Pancreas (tissue), 10 donors: Measurements from ENCODE around the gene PHOX2B. TPM values are rescaled to one million over a fixed set of nuclear protein-coding genes. Genes with fewer than 3 reads are reported as not detected.

Source experiments
- ATAC-seq, 4 donors: fragments of 200-7000 bp; cut with Tn5 transposase; one replicate each; pipeline versions ENCODE4 v1.8.0 to v1.9.1; 2020; ENCODE audit warnings: mild to moderate bottlenecking in 4 of 4, moderate library complexity in 4 of 4
- DNase-seq, 6 donors: peaks; one replicate each; pipeline ENCODE4 v3.0.0-alpha.2; 2020
- FAIRE-seq: peaks from 2 replicates; lab custom pipeline; 2012; peaks lifted over from hg19 to GRCh38; lab: Jason Lieb, UNC
- H3K27ac ChIP-seq, 4 donors: fragments of 200-600 bp; sonication (generic); 1 replicate in 3 of 4; 2 replicates in 1 of 4; pipeline versions ENCODE4 v1.5.0 to v1.8.0; 2020
- H3K27me3 ChIP-seq, 4 donors: fragments of 200-600 bp; one replicate each; pipeline ENCODE4 v1.8.0; 2021
- H3K36me3 ChIP-seq, 3 donors: fragments of 200-600 bp; sonication (generic) in 1 of 3; one replicate each; pipeline versions ENCODE4 v1.5.0 to v1.8.0; 2020 to 2021
- H3K4me1 ChIP-seq, 3 donors: fragments of 200-600 bp; one replicate each; pipeline ENCODE4 v1.8.0; 2021
- H3K4me3 ChIP-seq, 4 donors: fragments of 200-600 bp; sonication (generic) in 2 of 4; one replicate each; pipeline versions ENCODE4 v1.5.0 to v1.8.0; 2020 to 2021
- H3K9me3 ChIP-seq, 4 donors: fragments of 200-600 bp; one replicate each; pipeline ENCODE4 v1.8.0; 2021
- WGBS, 2 donors: extraction: QIAGEN DNeasy Blood & Tissue Kit; methylation state at CpG; one replicate each; pipeline ENCODE4 v1.1.7; 2013; 5-methylcytosine and 5-hydroxymethylcytosine counted together
- intact Hi-C, 3 donors: fragments of 100-400 bp; cut with DNase I; formaldehyde crosslinking; loops; one replicate each; pipeline versions ENCODE4 v1.11.1 to v1.14.2; 2022
- polyA plus RNA-seq, 2 donors: library from polyadenylated mRNA; stranded (reverse); fragments of 200-250 nt; gene quantifications; one replicate each; pipeline ENCODE4 v1.2.3, GENCODE V29; 2013
- total RNA-seq, 6 donors: library from RNA; stranded (reverse); fragmentation: NEBNext Ultra II Directional in 4 of 6; extraction: Animal tissue kit (Norgen Biotek cat#: 25700) in 4 of 6; gene quantifications; one replicate each; pipeline versions ENCODE4 v1.2.1 to v1.2.4, GENCODE V29; 2021 to 2023
- TF ChIP-seq, protein P1 (sequence below), 4 donors: fragments of 200-600 bp; sonication (generic) in 3 of 4; IDR thresholded peaks; one replicate each; pipeline versions ENCODE4 v1.5.0 to v1.8.0; 2021; ENCODE audit warnings: antibody characterized with exemption in 4 of 4
- donor health status: healthy with polysubstance abuse.
- donor health status: DM: no; HTN: no; CAD: no; lungs with moderate emphysema.
- donor health status: DM: no; HTN: no; CAD: no.
- donor health status: control.
- donor health status: control.
- donor health status: Bipolar disorder and iron deficiency.
- donor health status: DM: yes; HTN: yes; CAD: no.
- donor health status: DM: no; HTN: no; CAD: no.
- donor health status: DM: no; HTN: no; CAD: no.
- donor health status: DM: yes; HTN: yes; CAD: no.

The PHOX2B gene
- total and polyA plus RNA-seq, 8 donors = 0.54 TPM; not detected in 7

- peaks cover 0 to 58% (median 13%) of the 10 kb centered on the region in 4 donors for H3K27me3 ChIP-seq
- no peak for ATAC-seq
- WGBS, 2 donors = 8 to 12% methylated on average over 12 of the region's 12 CpGs
- H3K36me3 ChIP-seq = no peaks in the 10 kb centered on the region
- H3K9me3 ChIP-seq = no peaks in the 10 kb centered on the region
- H3K4me1 ChIP-seq = no peaks in the 10 kb centered on the region
- TF ChIP-seq, protein P1, sequence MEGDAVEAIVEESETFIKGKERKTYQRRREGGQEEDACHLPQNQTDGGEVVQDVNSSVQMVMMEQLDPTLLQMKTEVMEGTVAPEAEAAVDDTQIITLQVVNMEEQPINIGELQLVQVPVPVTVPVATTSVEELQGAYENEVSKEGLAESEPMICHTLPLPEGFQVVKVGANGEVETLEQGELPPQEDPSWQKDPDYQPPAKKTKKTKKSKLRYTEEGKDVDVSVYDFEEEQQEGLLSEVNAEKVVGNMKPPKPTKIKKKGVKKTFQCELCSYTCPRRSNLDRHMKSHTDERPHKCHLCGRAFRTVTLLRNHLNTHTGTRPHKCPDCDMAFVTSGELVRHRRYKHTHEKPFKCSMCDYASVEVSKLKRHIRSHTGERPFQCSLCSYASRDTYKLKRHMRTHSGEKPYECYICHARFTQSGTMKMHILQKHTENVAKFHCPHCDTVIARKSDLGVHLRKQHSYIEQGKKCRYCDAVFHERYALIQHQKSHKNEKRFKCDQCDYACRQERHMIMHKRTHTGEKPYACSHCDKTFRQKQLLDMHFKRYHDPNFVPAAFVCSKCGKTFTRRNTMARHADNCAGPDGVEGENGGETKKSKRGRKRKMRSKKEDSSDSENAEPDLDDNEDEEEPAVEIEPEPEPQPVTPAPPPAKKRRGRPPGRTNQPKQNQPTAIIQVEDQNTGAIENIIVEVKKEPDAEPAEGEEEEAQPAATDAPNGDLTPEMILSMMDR (IDR thresholded peaks at IDR 0.05) = no peak
- intact Hi-C loops = no loop called here
- H3K4me3 ChIP-seq = no peak overlapping the region
- no peak for DNase-seq
- H3K27ac ChIP-seq = no peak overlapping the region
- no peak for FAIRE-seq
These were observed 1.1 kb upstream of the PHOX2B start for GRCh38 chr4:41749631-41750039.

DNA sequence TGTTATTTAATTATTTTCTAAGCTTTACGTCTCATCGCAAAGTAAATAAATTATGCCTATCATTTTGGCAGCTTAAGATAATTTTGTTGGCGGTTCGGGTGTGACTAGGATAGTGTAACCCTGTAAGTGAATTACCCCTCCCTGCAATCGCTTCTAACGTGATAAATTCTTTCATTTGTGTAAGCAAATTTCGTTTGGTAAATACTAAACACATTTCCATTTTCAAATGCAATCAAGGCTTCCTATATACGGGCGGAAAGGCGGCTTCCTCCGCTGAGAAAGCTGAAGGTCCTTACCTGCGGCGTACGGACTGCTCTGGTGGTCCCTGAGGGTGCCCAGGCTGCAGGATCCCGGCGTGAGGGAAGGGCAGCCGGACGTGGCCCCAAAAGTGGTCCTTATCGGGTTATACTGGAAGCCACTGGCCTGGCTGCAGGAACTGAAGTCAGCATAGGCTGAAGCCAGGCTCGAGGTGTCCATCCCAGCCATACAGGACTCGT is 403 bp downstream of the PHOX2B start:
- FAIRE-seq (no peak), DNase-seq (no peak), ATAC-seq (no peak)
- H3K4me3 ChIP-seq = no peak overlapping the region
- 5% methylated on average over 21 of the region's 21 CpGs for WGBS, 2 donors
- TF ChIP-seq, protein P1 (IDR thresholded peaks at IDR 0.05) = no peak
- H3K36me3 ChIP-seq = no peaks in the 10 kb centered on the region
- no peak overlapping the region for H3K27ac ChIP-seq
- intact Hi-C loops = no loop called here
- H3K27me3 ChIP-seq = peaks cover 0 to 66% (median 13%) of the 10 kb centered on the region in 4 donors
- no peaks in the 10 kb centered on the region for H3K4me1 ChIP-seq
- H3K9me3 ChIP-seq = no peaks in the 10 kb centered on the region

- Histone ChIP-seq H3K36me3 (no peaks in the 10 kb centered on the region), H3K9me3 (no peaks in the 10 kb centered on the region), H3K4me1 (no peaks in the 10 kb centered on the region), H3K4me3 (no peak overlapping the region), H3K27me3 (peaks cover 0 to 64% (median 13%) of the 10 kb centered on the region in 4 donors), H3K27ac (no peak overlapping the region)
- TF ChIP-seq, protein P1 (IDR thresholded peaks at IDR 0.05) = no peak
- WGBS, 2 donors = 5% methylated on average over 49 of the region's 49 CpGs
- DNase-seq = no peak
- no peak for FAIRE-seq
- intact Hi-C loops = no loop called here
- no peak for ATAC-seq
These were observed 1.1 kb downstream of the PHOX2B start for GRCh38 chr4:41747230-41748055.

- Histone ChIP-seq H3K4me3 (no peak overlapping the region), H3K27ac (no peak overlapping the region), H3K36me3 (no peaks in the 10 kb centered on the region), H3K4me1 (no peaks in the 10 kb centered on the region), H3K27me3 (peaks cover 0 to 56% (median 13%) of the 10 kb centered on the region in 4 donors), H3K9me3 (no peaks in the 10 kb centered on the region)
- intact Hi-C loops = no loop called here
- ATAC-seq (no peak), DNase-seq (no peak), FAIRE-seq (no peak)
- TF ChIP-seq, protein P1 (IDR thresholded peaks at IDR 0.05) = no peak
- WGBS, 2 donors = 6 to 9% methylated on average over 37 of the region's 37 CpGs
These were observed 1.9 kb downstream of the PHOX2B start for GRCh38 chr4:41746440-41747229.
